NT2/D1 (cell line): ENCODE measurements around the gene TTL.
A peak's percentile ranks its signal among the peaks of the same experiment; 100 is the strongest.
"Not testable (repeated sequence)": the region's sequence is repeated elsewhere in the genome, so short reads cannot be mapped to it uniquely, and the experiment has no call there.

Experiments
- DNase-seq: peaks from one replicate; pipeline ENCODE4 v3.0.0-alpha.2; 2011; ENCODE audit warnings: low read depth, low spot score
- H3K27me3 ChIP-seq: 2 replicates; pipeline ENCODE4 v1.6.0; 2011; ENCODE audit warnings: mild to moderate bottlenecking; ENCODE audit not compliant: insufficient read length, insufficient read depth
- H3K36me3 ChIP-seq: 2 replicates; pipeline ENCODE4 v1.6.1; 2011; ENCODE audit warnings: mild to moderate bottlenecking, low read length, mixed read lengths; ENCODE audit not compliant: insufficient read depth, insufficient read length
- H3K4me1 ChIP-seq: 2 replicates; pipeline ENCODE4 v1.5.1; 2011; ENCODE audit not compliant: insufficient read depth, insufficient read length
- H3K4me3 ChIP-seq: 2 replicates; pipeline ENCODE4 v1.5.1; 2011; ENCODE audit warnings: low read depth; ENCODE audit not compliant: insufficient read length
- H3K9ac ChIP-seq: 2 replicates; pipeline ENCODE4 v1.6.0; 2011; ENCODE audit warnings: low read depth; ENCODE audit not compliant: insufficient read length
- H3K9me3 ChIP-seq: 2 replicates; pipeline ENCODE4 v1.5.1; 2011; ENCODE audit warnings: mild to moderate bottlenecking, low read length; ENCODE audit not compliant: insufficient read depth
- SUZ12 ChIP-seq: IDR thresholded peaks from 2 replicates; pipeline ENCODE4 v1.6.1; 2011; ENCODE audit not compliant: insufficient read length, insufficient read depth; ENCODE audit errors: extremely low read depth
- YY1 ChIP-seq: IDR thresholded peaks from 2 replicates; pipeline ENCODE4 v1.6.1; 2011; ENCODE audit not compliant: insufficient read length, insufficient read depth
- ZNF274 ChIP-seq: IDR thresholded peaks from 2 replicates; pipeline ENCODE4 v1.6.1; 2011; ENCODE audit warnings: mild to moderate bottlenecking, low read depth, low read length

Gene TTL

GRCh38 chr2:112481528-112482233 is at the start of gene TTL:
Gene TTL (plus strand): TSS chr2:112482156. CDS start chr2:112482345, 189 bp downstream.
- H3K4me3 ChIP-seq: peak within 1 kb of the TSS; percentile 84
- H3K9ac ChIP-seq: peak within 1 kb of the TSS; percentile 97
- no peaks in the 10 kb centered on the region for H3K9me3 ChIP-seq
- H3K4me1 ChIP-seq: no peaks in the 10 kb centered on the region
- H3K27me3 ChIP-seq: peaks cover 7% of the 10 kb centered on the region
- H3K36me3 ChIP-seq: peaks cover 32% of the 10 kb centered on the region
- no peak for DNase-seq
- TF ChIP-seq SUZ12: no peak
- TF ChIP-seq YY1: no peak
- no peak for TF ChIP-seq ZNF274

DNA sequence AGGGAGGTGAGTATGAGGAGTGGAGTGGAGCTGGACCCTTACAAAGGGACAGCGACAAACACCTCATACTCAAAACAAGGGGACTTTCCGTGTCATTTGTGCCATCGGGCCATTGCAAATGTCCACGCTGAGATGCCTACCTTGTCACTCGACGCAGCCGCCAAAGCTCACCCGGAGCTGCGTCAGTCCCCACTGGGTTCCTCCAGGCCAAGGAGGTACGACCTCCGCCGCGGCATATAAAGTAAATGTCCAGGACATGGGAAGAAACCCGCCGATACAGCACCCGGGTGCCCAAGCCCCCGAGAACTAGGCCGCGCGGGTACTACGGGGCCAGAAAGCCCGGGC is 49.6 kb upstream of the TTL start:
- H3K36me3 ChIP-seq, H3K4me1 ChIP-seq, DNase-seq, H3K9me3 ChIP-seq, H3K27me3 ChIP-seq: not testable (repeated sequence)
- H3K4me3 ChIP-seq: peak overlapping the region; percentile 42
- H3K9ac ChIP-seq: peak overlapping the region; percentile 76

GRCh38 chr2:112432735-112433479 is 49.0 kb upstream of the TTL start:
- not testable (repeated sequence) for H3K36me3 ChIP-seq, H3K4me1 ChIP-seq, H3K9me3 ChIP-seq, H3K27me3 ChIP-seq, DNase-seq
- Histone ChIP-seq H3K4me3 (peak overlapping the region; percentile 42), H3K9ac (peak overlapping the region; percentile 76)

DNA sequence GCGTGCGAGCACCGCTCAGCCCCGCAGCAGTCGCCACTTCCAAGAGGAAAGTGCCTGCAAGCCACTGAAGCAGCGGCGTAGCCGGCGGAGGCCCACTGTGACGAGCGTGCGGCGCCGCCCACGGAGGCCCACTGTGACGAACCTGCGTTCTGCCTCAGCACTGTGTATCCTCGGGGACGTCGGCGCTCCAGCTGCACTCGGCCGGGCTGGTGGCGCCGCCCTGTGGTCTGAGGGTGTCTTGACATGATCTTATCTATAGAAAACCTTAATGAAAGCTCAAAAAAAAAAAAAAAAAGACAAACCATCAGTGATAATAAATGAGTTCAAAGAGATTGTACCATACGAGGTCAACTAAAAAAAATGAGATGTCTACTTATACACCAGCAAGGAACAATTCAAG is 48.5 kb upstream of the TTL start, which contains the start of gene RGPD8:
TSS of gene RGPD8 (minus strand) at position 166 of the 400 bp plus-strand sequence. CDS start 192 bp downstream, outside the sequence.
- not testable (repeated sequence) for H3K36me3 ChIP-seq, H3K9me3 ChIP-seq, H3K4me1 ChIP-seq, H3K27me3 ChIP-seq
- peak within 1 kb of the TSS; percentile 76 for H3K9ac ChIP-seq
- peak; percentile 67 for DNase-seq
- H3K4me3 ChIP-seq: peak within 1 kb of the TSS; percentile 42

- Histone ChIP-seq H3K4me3 (no peak overlapping the region), H3K27me3 (no peaks in the 10 kb centered on the region), H3K36me3 (no peaks in the 10 kb centered on the region), H3K4me1 (peaks cover 7% of the 10 kb centered on the region), H3K9me3 (no peaks in the 10 kb centered on the region), H3K9ac (no peak overlapping the region)
- DNase-seq: no peak
- TF ChIP-seq YY1: no peak
- no peak for TF ChIP-seq ZNF274
- no peak for TF ChIP-seq SUZ12
These were observed 47.8 kb upstream of the TTL start for GRCh38 chr2:112433932-112434730.

DNA sequence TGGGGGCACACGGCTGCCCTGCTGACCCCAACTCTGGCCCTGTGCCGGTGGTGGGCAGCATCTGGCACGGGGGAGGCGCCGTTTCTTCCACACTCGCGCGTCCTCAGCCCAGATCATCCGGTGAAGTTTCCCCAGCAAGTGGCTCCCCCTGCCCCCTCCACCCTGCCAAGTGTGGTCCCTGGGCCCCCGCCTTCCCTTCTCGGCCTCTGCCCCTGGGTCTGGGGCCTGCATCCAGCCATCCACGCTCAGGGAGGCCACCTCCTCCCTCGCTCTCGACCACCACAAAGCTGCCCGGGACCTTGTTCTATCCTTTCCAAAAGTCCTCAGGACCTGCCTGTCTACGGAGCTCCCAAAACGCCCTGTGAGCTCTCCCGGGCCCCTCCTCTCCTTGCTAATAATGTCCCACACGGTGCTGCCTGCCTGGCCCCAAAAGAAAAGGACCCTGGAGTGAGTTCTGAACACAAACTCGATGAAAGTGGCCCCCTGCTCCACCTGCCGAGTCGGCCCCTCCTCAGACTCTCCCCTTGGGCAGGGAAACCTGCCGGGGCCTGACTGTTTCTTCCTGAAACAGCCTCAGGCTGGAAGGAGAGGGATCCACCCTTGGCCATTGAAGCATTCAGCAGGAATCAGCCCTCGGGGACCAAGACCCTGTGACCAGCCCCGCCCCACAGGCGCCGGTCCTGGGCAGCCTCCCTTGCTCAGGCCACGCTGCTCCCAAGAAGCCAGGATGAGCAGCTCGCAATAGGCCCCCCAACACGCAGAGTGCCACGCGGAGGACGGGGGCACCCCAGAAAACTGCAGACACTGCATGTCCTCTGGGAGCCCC is 46.9 kb upstream of the TTL start:
- not testable (repeated sequence) for H3K4me3 ChIP-seq, H3K27me3 ChIP-seq, H3K9ac ChIP-seq, H3K9me3 ChIP-seq, H3K4me1 ChIP-seq, DNase-seq, H3K36me3 ChIP-seq

GRCh38 chr2:112435716-112436431 is 46.1 kb upstream of the TTL start:
- not testable (repeated sequence) for H3K27me3 ChIP-seq, H3K9me3 ChIP-seq, H3K9ac ChIP-seq, H3K4me1 ChIP-seq, H3K36me3 ChIP-seq, H3K4me3 ChIP-seq, DNase-seq

- not testable (repeated sequence) for H3K36me3 ChIP-seq, H3K4me3 ChIP-seq, H3K27me3 ChIP-seq, H3K9ac ChIP-seq, H3K4me1 ChIP-seq, H3K9me3 ChIP-seq, DNase-seq
These were observed 45.0 kb upstream of the TTL start for GRCh38 chr2:112436993-112437392.

- H3K36me3 ChIP-seq, H3K4me1 ChIP-seq, H3K9me3 ChIP-seq, H3K27me3 ChIP-seq, DNase-seq, H3K9ac ChIP-seq, H3K4me3 ChIP-seq: not testable (repeated sequence)
These were observed 44.5 kb upstream of the TTL start for GRCh38 chr2:112437405-112437831.
